RPMI8226 (cell line): ENCODE results near the gene PRKAR1B.

Experiments
- DNase-seq: peaks from one replicate; pipeline ENCODE4 v3.0.0-alpha.2; 2015

Gene PRKAR1B

DNA sequence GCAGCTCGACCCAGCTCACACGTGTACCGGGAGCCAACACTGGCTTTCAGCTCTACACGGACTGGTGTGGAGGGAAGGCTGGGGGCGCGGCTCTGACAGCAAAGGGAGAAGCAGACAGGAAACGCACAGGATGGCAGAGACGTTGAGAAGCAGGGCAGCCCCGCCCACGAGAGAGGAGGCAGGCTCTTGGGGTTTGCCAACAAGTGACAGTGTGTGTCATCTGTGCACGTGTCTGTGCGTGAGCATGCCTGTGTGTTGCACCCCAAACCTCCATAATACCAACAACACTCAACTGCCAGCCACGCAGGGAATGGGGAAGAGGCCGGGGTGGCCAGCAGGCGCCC lies 143.0 kb downstream of the PRKAR1B start:
- DNase-seq = no peak

- DNase-seq = no peak
Observed at GRCh38 chr7:583410-584121, 143.5 kb downstream of the PRKAR1B start.

DNA sequence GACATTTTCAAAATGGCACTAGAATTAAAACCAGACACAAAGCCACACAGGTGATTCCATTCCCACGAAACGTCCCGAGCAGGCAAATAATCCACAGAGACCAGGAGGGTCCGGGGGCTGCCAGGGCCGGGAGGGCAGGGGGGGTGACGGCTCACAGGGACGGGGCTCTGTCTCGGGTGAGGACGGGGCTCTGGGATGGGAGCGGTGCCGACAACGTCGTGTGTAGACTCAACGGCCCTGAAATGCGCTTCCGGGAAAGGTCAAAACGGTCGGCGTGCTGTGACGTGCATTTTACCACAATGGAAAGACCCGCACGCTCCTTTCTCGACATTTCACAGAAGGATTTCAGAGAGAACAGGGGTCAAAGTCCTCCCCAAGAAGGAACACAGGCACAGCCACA lies 144.2 kb downstream of the PRKAR1B start:
- no peak for DNase-seq

- DNase-seq = no peak
Observed at GRCh38 chr7:582081-582835, 144.8 kb downstream of the PRKAR1B start.

DNA sequence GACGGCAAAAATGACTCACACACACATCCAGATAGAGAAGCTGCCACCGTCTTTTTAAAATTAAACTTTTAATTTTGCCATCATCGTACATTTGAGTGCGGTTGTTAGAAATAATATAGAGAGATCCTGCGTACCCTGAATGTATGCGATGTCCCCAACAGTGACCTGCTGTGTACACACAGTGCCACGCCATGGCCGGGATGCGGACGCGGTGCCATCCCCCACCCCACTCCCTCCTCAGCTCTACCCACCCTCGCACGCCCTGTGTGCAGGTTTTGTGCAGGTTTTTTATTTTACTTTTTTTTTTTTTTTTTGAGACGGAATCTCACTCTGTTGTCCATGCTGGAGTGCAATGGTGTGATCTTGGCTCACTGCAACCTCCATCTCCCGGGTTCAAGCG lies 148.7 kb downstream of the PRKAR1B start:
- DNase-seq = no peak

DNA sequence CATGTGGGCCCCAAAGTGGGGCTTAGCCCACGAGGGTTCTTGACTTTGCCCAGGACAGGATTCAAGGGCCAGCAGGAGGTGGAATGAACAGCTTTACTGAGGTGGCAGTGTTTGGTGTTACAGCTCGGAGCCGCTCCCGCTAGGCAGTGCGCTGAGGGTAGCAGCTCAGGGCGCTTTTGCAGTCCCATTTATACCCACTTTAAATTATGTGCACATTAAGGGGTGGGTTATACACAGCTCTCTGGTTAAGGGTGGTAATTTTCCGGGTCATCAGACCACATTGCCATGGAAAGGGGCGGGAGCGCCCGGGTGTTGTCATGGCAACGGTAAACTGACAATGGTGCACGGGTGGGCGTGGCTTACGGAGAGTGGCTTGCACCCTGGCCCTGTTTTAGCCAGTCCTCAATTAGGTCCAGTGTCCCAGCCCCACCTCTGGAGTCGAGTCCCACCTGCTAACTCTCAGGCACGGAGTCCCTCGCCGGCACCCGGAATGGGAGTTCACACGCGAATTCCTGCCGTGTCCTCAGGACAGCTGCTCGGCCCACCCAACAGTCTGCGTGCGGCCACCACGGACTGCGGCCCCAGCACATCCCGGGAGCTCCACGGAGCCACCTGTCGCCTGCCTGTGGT lies 149.2 kb downstream of the PRKAR1B start:
- DNase-seq = no peak

DNA sequence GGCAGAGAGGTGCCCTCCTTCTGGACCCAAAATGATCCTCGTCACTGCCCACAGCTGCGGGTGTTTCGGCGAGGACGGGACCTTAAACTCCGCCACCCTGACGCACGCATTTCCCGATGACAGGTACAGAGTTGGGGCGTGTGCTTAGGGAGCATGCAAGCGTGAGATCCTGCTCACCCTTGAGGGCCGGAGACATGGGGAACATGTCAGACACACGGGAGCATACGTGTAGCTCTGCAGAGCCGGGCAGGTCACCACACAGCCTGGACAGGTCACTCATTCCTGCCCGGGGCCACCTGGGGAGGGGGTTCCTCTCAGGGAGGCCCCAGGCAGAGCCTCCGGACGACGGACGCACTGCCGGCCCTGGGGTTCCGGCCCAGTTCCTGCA lies 149.8 kb downstream of the PRKAR1B start:
- DNase-seq = no peak

DNA sequence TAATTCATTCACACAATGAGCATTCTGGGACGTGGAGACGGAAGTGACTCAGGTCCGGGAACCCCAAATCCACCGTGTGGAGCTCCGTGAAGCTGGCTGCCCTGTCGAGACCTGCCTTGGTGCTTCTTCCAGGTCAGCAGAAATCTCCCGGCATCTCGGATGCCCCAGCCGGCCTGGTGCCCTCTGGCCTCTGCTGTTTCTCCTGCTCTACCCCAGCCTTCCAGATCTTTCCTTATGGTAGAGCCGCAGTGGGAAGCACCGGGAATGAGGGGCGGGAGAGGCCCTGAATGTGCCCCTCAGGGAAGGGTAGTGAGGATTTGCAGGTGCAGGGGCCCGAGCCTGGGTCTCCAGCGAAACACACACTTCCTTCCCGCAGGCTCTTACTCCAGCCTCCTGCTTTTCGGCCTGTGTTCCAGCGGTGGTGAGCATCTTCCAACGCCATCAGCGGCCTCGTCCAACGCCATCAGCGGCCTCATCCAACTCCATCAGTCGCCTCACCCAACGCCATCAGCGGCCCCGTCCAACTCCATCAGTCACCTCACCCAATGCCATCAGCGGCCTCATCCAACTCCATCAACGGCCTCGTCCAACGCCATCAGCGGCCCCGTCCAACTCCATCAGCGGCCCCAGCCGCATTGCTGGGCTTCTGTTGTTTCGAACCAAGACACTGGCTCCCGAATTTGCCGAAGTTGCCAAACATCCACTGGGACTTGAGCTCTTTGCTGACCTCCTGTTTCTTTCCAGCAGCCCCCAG lies 150.4 kb downstream of the PRKAR1B start:
- DNase-seq = no peak

DNA sequence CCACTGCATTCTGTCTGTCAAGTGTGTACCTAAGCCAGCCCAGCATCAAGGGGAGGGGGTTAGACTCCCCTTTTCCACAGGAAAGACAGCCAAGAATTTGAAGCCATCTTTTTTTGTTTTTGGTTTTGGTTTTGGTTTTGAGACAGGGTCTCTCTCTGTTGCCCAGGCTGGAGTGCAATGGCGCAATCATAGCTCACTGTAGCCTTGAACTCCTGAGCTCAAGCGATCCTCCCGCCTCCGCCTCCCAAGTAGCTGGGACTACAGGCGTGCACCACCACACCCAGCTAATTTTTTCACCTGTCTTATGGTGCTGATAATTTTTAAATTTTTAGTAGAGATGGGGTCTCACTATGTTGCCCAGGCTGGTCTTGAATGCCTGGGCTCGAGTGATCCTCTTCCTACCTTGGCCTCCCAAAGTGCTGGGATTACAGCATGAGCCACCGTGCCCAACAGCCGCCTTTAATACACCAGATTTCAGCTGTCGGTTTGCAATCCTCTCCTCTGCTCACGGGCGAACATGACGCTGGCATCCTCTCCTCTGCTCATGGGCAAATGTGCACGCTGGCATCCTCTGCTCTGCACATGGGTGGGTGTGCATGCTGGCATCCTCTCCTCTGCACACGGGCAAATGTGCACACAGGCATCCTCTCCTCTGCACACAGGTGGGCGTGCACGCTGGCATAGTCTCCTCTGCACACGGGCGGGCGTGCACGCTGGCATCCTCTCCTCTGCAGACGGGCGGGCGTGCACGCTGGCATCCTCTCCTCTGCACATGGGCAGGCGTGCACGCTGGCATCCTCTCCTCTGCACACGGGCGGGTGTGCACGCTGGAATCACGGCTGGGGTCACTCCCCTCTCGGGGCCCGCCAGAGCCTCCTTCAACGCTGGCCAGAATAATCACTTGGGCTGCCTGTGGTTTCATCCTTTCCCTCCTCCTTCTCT lies 151.4 kb downstream of the PRKAR1B start:
- DNase-seq = no peak

- DNase-seq = no peak
Observed at GRCh38 chr7:574661-575395, 152.3 kb downstream of the PRKAR1B start.

DNA sequence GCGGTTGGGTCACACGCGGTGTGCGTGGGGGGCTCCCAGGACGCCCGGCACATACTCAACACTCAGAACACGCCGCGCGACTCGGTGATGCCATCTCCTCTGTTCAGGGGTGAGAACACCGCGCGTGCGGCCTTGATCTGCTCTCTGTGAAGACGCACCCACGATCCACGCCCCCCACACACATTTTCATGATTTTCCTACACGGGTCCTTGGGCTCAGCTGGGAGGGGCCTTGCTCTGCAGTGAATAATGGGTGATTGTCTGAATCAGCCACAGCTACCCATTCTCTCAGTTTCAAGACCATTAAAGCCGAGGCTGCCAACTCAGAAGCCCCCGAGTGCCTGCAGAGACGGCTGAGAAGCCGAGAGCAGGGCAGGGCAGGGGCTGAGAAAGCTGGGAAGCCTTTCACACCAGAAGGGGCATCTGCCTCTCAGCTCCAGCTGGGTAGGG lies 153.1 kb downstream of the PRKAR1B start:
- no peak for DNase-seq

GRCh38 chr7:573269-573932 lies 153.7 kb downstream of the PRKAR1B start:
- no peak for DNase-seq

GRCh38 chr7:572416-573268 lies 154.4 kb downstream of the PRKAR1B start:
- no peak for DNase-seq

- DNase-seq = no peak
Observed at GRCh38 chr7:571718-572415, 155.2 kb downstream of the PRKAR1B start.

- DNase-seq = no peak
Observed at GRCh38 chr7:571096-571717, 155.9 kb downstream of the PRKAR1B start.

DNA sequence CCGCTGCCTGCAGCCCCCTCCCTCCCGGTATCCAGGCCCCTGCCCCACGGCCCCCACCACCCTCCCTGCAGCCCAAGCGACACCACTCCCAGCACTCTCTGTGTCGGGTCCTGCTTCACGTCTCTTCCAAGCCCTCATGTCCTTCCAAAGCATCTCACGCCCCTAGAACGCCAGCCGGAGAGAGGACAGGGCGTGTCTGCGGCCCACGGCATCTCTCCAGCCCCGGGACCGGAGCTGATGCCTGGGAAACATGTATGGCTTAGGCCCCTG lies 156.3 kb downstream of the PRKAR1B start:
- DNase-seq = no peak

DNA sequence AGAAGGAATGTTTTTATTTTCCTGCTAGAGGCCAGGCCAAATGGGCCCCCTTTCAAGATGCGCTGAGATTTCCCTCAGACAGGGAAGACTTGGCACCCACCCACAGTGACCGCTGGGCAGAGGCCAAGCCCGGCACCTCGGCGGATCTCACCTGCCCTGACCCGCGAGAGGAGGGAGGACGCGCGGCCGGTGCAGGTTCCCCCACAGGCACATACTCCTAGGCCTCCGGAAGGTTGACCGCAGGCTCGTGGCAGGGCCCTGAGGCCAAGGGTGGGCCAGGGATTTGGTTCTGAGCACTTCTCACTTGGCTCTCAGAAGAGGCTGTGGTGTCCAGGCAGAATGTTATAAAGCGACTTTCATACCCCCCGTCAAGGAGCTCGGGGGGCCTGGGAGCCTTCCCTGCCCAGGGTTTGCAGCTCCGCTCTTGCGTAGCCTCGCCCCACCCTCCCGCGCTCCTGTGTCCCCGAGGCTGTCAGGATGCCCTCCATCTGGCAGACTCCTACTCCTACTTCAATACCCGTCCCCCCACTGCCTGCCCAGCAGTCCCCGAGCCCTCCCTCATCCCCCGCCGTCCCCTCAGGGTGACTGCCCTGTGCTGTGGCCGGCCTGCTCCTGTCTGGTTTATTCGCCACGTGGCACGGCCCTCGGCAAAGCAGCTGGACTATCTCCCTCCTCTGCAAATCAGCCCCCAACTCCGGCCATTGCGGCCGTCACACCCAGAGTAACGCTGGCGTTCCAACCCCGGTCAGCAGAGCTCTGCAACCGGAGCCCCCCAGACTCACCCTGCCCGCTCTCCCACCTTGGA lies 156.9 kb downstream of the PRKAR1B start:
- DNase-seq = no peak
